Choroid plexus epithelial cell (primary cell): ENCODE data around the gene HID1.

Source experiments
- DNase-seq: peaks from one replicate; pipeline ENCODE4 v3.0.0-alpha.2; 2010; ENCODE audit warnings: low read depth
- H3K4me3 ChIP-seq: 2 replicates; pipeline ENCODE4 v1.5.1; 2011; ENCODE audit warnings: low read depth, mild to moderate bottlenecking, control low read depth, low read length, moderate library complexity
- TF ChIP-seq, protein P1 (sequence below): conservative IDR thresholded peaks from 2 replicates; pipeline ENCODE4 v1.5.1; 2011; ENCODE audit warnings: low read depth, mild to moderate bottlenecking, control low read depth, inconsistent platforms, low read length, moderate library complexity

HID1 gene

DNA sequence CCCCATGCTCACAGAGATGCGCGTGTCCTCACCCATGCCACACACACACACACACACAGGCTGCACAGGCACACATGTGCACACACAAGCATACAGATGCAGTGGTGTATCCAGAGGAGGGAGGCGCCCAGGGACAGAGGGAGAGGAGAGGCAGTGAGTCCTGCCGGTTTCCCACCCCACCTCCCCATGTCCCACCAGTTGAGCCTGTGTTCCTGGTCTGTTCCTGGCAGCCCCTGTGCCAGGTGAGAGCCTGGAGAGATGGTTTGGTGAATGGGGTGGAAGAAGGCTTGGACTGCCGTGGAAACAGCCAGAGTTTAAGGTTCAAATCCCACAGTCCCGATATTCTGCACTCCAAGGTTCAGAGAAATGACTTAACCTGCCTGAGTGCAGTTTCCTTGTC is 68.9 kb downstream of the HID1 start:
- TF ChIP-seq, protein P1, sequence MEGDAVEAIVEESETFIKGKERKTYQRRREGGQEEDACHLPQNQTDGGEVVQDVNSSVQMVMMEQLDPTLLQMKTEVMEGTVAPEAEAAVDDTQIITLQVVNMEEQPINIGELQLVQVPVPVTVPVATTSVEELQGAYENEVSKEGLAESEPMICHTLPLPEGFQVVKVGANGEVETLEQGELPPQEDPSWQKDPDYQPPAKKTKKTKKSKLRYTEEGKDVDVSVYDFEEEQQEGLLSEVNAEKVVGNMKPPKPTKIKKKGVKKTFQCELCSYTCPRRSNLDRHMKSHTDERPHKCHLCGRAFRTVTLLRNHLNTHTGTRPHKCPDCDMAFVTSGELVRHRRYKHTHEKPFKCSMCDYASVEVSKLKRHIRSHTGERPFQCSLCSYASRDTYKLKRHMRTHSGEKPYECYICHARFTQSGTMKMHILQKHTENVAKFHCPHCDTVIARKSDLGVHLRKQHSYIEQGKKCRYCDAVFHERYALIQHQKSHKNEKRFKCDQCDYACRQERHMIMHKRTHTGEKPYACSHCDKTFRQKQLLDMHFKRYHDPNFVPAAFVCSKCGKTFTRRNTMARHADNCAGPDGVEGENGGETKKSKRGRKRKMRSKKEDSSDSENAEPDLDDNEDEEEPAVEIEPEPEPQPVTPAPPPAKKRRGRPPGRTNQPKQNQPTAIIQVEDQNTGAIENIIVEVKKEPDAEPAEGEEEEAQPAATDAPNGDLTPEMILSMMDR = no peak
- no peak for DNase-seq
- H3K4me3 ChIP-seq = no peak overlapping the region

DNA sequence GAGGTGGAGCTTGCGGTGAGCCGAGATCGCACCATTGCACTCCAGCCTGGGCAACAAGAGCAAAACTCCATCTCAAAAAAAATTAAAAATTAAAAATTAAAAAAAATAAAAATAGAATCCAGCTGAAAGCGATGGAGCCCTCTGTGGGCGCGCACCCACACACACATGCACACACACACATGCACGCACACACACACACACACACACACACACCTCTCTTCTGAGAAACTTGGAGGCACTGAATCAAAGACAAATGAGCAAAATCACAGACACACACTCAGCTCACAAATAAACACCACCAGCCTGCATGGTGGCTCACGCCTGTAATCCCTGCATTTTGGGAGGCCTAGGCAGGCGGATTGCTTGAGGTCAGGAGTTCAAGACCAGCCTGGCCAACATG is 69.5 kb downstream of the HID1 start:
- TF ChIP-seq, protein P1 = no peak
- H3K4me3 ChIP-seq = no peak overlapping the region
- DNase-seq = no peak

DNA sequence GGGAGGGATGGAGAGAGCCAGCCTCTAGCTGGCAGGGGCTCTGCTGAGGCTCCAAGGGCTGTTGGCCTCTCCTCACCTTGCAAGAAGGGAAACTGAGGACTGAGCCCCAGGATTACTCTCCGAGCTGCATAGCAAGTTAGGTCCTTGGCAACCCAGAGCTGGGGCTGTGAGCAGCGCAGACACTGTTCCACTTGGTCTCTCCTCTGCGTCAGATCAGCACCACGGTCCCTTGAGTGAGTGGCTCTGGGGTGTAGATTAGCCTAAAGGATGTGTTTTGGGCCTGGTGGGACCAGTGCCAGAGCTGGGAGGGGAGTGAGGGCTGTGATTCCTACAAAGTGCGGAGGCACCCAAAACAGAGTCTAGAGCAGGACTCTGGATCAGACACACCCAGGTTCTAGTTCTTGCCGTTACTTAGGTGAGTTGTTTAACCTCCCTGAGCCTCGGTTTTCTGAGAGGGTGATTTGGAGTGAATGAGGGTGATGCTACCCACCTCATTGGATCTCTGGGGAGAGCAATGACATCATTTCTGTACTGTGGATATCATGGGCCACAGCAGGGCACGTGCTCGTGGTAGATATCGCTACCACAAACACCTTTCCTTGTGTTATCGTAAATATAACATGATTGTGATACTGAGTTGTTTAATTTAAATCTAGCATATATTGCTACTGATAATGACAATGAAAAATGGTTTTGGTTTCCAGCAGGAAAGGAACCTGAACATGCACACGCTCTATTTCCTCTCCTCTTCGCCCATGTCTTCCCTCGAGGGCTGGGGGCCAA is 71.0 kb downstream of the HID1 start:
- TF ChIP-seq, protein P1 = no peak
- no peak overlapping the region for H3K4me3 ChIP-seq
- DNase-seq = no peak
